Effector memory CD4-positive, alpha-beta T cell (primary cell): ENCODE data around the gene ENKUR.

Experiments used
- DNase-seq, 3 donors: peaks; one replicate each; pipeline ENCODE4 v3.0.0-alpha.2; 2020
- H3K27ac ChIP-seq: 2 replicates; pipeline ENCODE4 v1.7.0; 2013; ENCODE audit warnings: mild to moderate bottlenecking, low read length, moderate library complexity; ENCODE audit not compliant: insufficient read depth, poor library complexity, severe bottlenecking
- H3K27me3 ChIP-seq: replicated peaks from 2 replicates; pipeline ENCODE4 v1.7.0; 2013; ENCODE audit warnings: mild to moderate bottlenecking, low read length; ENCODE audit not compliant: insufficient read depth, control insufficient read depth, poor library complexity, severe bottlenecking
- H3K36me3 ChIP-seq: 2 replicates; pipeline ENCODE4 v1.7.0; 2013; ENCODE audit warnings: mild to moderate bottlenecking, low read length, moderate library complexity; ENCODE audit not compliant: control insufficient read depth, insufficient read depth
- H3K4me1 ChIP-seq: 2 replicates; pipeline ENCODE4 v1.7.0; 2013; ENCODE audit warnings: low read length, mild to moderate bottlenecking; ENCODE audit not compliant: control insufficient read depth, insufficient read depth, poor library complexity, severe bottlenecking
- H3K4me3 ChIP-seq: 2 replicates; pipeline ENCODE4 v1.7.0; 2013; ENCODE audit warnings: low read length, low read depth, mild to moderate bottlenecking; ENCODE audit not compliant: insufficient read depth, poor library complexity, severe bottlenecking
- H3K9me3 ChIP-seq: 2 replicates; pipeline ENCODE4 v1.7.0; 2013; ENCODE audit warnings: mild to moderate bottlenecking, low read length, moderate library complexity; ENCODE audit not compliant: control insufficient read depth

ENKUR gene

GRCh38 chr10:24935504-24936292 is 80.3 kb downstream of the ENKUR start:
- Histone ChIP-seq H3K27me3 (no peaks in the 10 kb centered on the region), H3K9me3 (no peaks in the 10 kb centered on the region), H3K27ac (no peak overlapping the region), H3K36me3 (no peaks in the 10 kb centered on the region), H3K4me3 (no peak overlapping the region), H3K4me1 (no peaks in the 10 kb centered on the region)
- no peak for DNase-seq
